Tibial artery (tissue), 4 donors: ENCODE results near the gene NLRC5.

ENCODE experiments used
- DNase-seq, 2 donors: peaks; one replicate each; pipeline ENCODE4 v3.0.0-alpha.2; 2019
- H3K27ac ChIP-seq, 2 donors: fragments of 200-600 bp; sonication (generic) in 1 of 2; 1 replicate in 1 of 2; 2 replicates in 1 of 2; pipeline ENCODE4 v1.5.1; 2018 to 2019; ENCODE audit warnings: mild to moderate bottlenecking in 1 of 2
- H3K27me3 ChIP-seq, 2 donors: fragments of 200-600 bp; sonication (generic) in 1 of 2; one replicate each; pipeline versions ENCODE4 v1.5.1 to v1.6.0; 2016 to 2019
- H3K36me3 ChIP-seq, 3 donors: fragments of 200-600 bp; sonication (generic) in 2 of 3; one replicate each; pipeline ENCODE4 v1.5.1; 2016 to 2019; ENCODE audit warnings: mild to moderate bottlenecking in 2 of 3
- H3K4me1 ChIP-seq, 4 donors: fragments of 200-600 bp; sonication (generic) in 2 of 4; 1 replicate in 3 of 4; 2 replicates in 1 of 4; pipeline ENCODE4 v1.5.1; 2016 to 2019
- H3K4me3 ChIP-seq, 2 donors: fragments of 200-600 bp; sonication (generic) in 1 of 2; 1 replicate in 1 of 2; 2 replicates in 1 of 2; pipeline ENCODE4 v1.5.1; 2018 to 2019; ENCODE audit warnings: mild to moderate bottlenecking in 2 of 2
- H3K9me3 ChIP-seq, 3 donors: fragments of 200-600 bp; sonication (generic) in 1 of 3; one replicate each; pipeline ENCODE4 v1.5.1; 2016 to 2019
- CTCF ChIP-seq, 2 experiments: fragments of 200-600 bp in 1 of 2; fragments of 450-650 bp in 1 of 2; IDR thresholded peaks; one replicate each; pipeline ENCODE4 v1.5.1; 2017 to 2019; ENCODE audit warnings: antibody characterized with exemption in 2 of 2, mild to moderate bottlenecking in 1 of 2, moderate library complexity in 1 of 2
- intact Hi-C: fragments of 100-400 bp; cut with DNase I; formaldehyde crosslinking; loops from one replicate; pipeline ENCODE4 v1.15.0; 2023; ENCODE audit warnings: low total_unique reads

Gene NLRC5

GRCh38 chr16:57084257-57084770, 95.0 kb downstream of the NLRC5 start:
- TF ChIP-seq CTCF (IDR thresholded peaks at IDR 0.05) = peak; percentile 96 to 98
- no peak overlapping the region for H3K27ac ChIP-seq
- H3K9me3 ChIP-seq = no peaks in the 10 kb centered on the region
- H3K4me1 ChIP-seq = peaks cover 0 to 7% (median 1%) of the 10 kb centered on the region in 4 donors
- H3K27me3 ChIP-seq = no peaks in the 10 kb centered on the region
- intact Hi-C loops = no loop called here
- H3K4me3 ChIP-seq = no peak overlapping the region
- H3K36me3 ChIP-seq = peaks cover 0 to 7% (median 0%) of the 10 kb centered on the region in 3 donors
- DNase-seq = peak; percentile 55 to 80

GRCh38 chr16:57084996-57085395, 95.6 kb downstream of the NLRC5 start:
- Histone ChIP-seq H3K9me3 (no peaks in the 10 kb centered on the region), H3K4me3 (no peak overlapping the region), H3K4me1 (peaks cover 0 to 7% (median 1%) of the 10 kb centered on the region in 4 donors), H3K27ac (no peak overlapping the region), H3K27me3 (no peaks in the 10 kb centered on the region), H3K36me3 (peaks cover 0 to 4% (median 0%) of the 10 kb centered on the region in 3 donors)
- intact Hi-C loops = loop anchor here (5.0 kb wide), 2 partner anchors 82 to 202 kb away; no protein-coding TSS in a partner anchor
- no peak for DNase-seq
- no peak for TF ChIP-seq CTCF (IDR thresholded peaks at IDR 0.05)

- no peaks in the 10 kb centered on the region for H3K9me3 ChIP-seq
- no peak overlapping the region for H3K4me3 ChIP-seq
- H3K36me3 ChIP-seq = no peaks in the 10 kb centered on the region
- no peak overlapping the region for H3K27ac ChIP-seq
- no peaks in the 10 kb centered on the region for H3K27me3 ChIP-seq
- intact Hi-C loops = loop anchor here (5.0 kb wide), 2 partner anchors 80 to 200 kb away; no protein-coding TSS in a partner anchor
- no peak for TF ChIP-seq CTCF (IDR thresholded peaks at IDR 0.05)
- H3K4me1 ChIP-seq = peaks cover 0 to 19% (median 6%) of the 10 kb centered on the region in 4 donors
- no peak for DNase-seq
Observed at GRCh38 chr16:57087003-57087402, 97.6 kb downstream of the NLRC5 start.

GRCh38 chr16:57089406-57089805, 100.0 kb downstream of the NLRC5 start:
- Histone ChIP-seq H3K27me3 (no peaks in the 10 kb centered on the region), H3K4me3 (no peak overlapping the region), H3K27ac (no peak overlapping the region), H3K36me3 (no peaks in the 10 kb centered on the region), H3K9me3 (no peaks in the 10 kb centered on the region), H3K4me1 (peaks cover 0 to 30% (median 21%) of the 10 kb centered on the region in 4 donors)
- TF ChIP-seq CTCF (IDR thresholded peaks at IDR 0.05) = no peak
- DNase-seq = no peak
- intact Hi-C loops = loop anchor here (5.0 kb wide), 2 partner anchors 78 to 198 kb away; no protein-coding TSS in a partner anchor

- peak; percentile 63 to 80 for DNase-seq
- Histone ChIP-seq H3K4me1 (peaks cover 0 to 32% (median 23%) of the 10 kb centered on the region in 4 donors), H3K4me3 (peak overlapping the region; percentile 59 to 95), H3K36me3 (no peaks in the 10 kb centered on the region), H3K27me3 (no peaks in the 10 kb centered on the region), H3K27ac (peak overlapping the region; percentile 92 to 93), H3K9me3 (no peaks in the 10 kb centered on the region)
- intact Hi-C loops = loop anchor here (5.0 kb wide), 1 partner anchor 331 kb away; no protein-coding TSS in a partner anchor
- TF ChIP-seq CTCF (IDR thresholded peaks at IDR 0.05) = no peak
Observed at GRCh38 chr16:57091200-57091974, 102.0 kb downstream of the NLRC5 start.
